H9 (cell line): ENCODE results near the gene RABGAP1L. TPM values are rescaled to one million over a fixed set of nuclear protein-coding genes. Genes with fewer than 3 reads are reported as not detected.

ENCODE experiments used
- DNase-seq: peaks from one replicate; pipeline ENCODE4 v3.0.0-alpha.2; 2017
- H2AFZ ChIP-seq: one replicate; pipeline ENCODE4 v1.6.1; 2013; ENCODE audit warnings: mild to moderate bottlenecking, low read length, control low read depth, moderate library complexity
- H2AK5ac ChIP-seq: 2 replicates; pipeline ENCODE4 v1.6.1; 2013; ENCODE audit warnings: low read length, control low read depth, mixed read lengths; ENCODE audit not compliant: insufficient read length
- H2BK120ac ChIP-seq: one replicate; pipeline ENCODE4 v1.6.1; 2013; ENCODE audit warnings: low read depth, mild to moderate bottlenecking, low read length, control low read depth, inconsistent platforms; ENCODE audit not compliant: poor library complexity, severe bottlenecking
- H2BK12ac ChIP-seq: 2 replicates; pipeline ENCODE4 v1.6.1; 2013; ENCODE audit warnings: low read length, control low read depth, mixed read lengths, low read depth; ENCODE audit not compliant: insufficient read length
- H2BK15ac ChIP-seq: 2 replicates; pipeline ENCODE4 v1.6.1; 2013; ENCODE audit warnings: low read depth, low read length, control low read depth
- H2BK20ac ChIP-seq: one replicate; pipeline ENCODE4 v1.6.1; 2013; ENCODE audit warnings: low read depth, mild to moderate bottlenecking, low read length, control low read depth, inconsistent platforms; ENCODE audit not compliant: poor library complexity, severe bottlenecking
- H2BK5ac ChIP-seq: 2 replicates; pipeline ENCODE4 v1.6.1; 2013; ENCODE audit warnings: low read length, control low read depth, mixed read lengths; ENCODE audit not compliant: insufficient read length
- H3K14ac ChIP-seq: 2 replicates; pipeline ENCODE4 v1.6.1; 2013; ENCODE audit warnings: low read length, control low read depth; ENCODE audit not compliant: insufficient read depth
- H3K18ac ChIP-seq: 2 replicates; pipeline ENCODE4 v1.6.1; 2013; ENCODE audit warnings: low read depth, mild to moderate bottlenecking, mixed read lengths, low read length, control low read depth; ENCODE audit not compliant: insufficient read length
- H3K23ac ChIP-seq: 2 replicates; pipeline ENCODE4 v1.6.1; 2013; ENCODE audit warnings: low read length, control low read depth, mixed read lengths, low read depth; ENCODE audit not compliant: insufficient read length
- H3K23me2 ChIP-seq: 2 replicates; pipeline ENCODE4 v1.6.1; 2013; ENCODE audit warnings: low read depth, mild to moderate bottlenecking, mixed read lengths, low read length, control low read depth; ENCODE audit not compliant: insufficient read length, poor library complexity, severe bottlenecking
- H3K27ac ChIP-seq: 2 replicates; pipeline ENCODE4 v1.5.1; 2013; ENCODE audit warnings: low read length, control low read depth, mixed read lengths, low read depth; ENCODE audit not compliant: insufficient read length
- H3K27me3 ChIP-seq: 2 replicates; pipeline ENCODE4 v1.6.1; 2013; ENCODE audit warnings: low read length, control low read depth, inconsistent platforms; ENCODE audit not compliant: insufficient read depth
- H3K4ac ChIP-seq: 2 replicates; pipeline ENCODE4 v1.6.1; 2013; ENCODE audit warnings: low read depth, mild to moderate bottlenecking, control low read depth, inconsistent platforms, low read length, moderate library complexity
- H3K4me1 ChIP-seq: 2 replicates; pipeline ENCODE4 v1.6.1; 2013; ENCODE audit warnings: low read length, control low read depth, inconsistent platforms; ENCODE audit not compliant: insufficient read depth
- H3K4me2 ChIP-seq: 2 replicates; pipeline ENCODE4 v1.6.1; 2013; ENCODE audit warnings: low read length, control low read depth, mixed read lengths; ENCODE audit not compliant: insufficient read length, insufficient read depth
- H3K56ac ChIP-seq: 2 replicates; pipeline ENCODE4 v1.6.1; 2013; ENCODE audit warnings: low read depth, mild to moderate bottlenecking, mixed read lengths, low read length, control low read depth; ENCODE audit not compliant: insufficient read length
- H3K79me1 ChIP-seq: 2 replicates; pipeline ENCODE4 v1.6.1; 2013; ENCODE audit warnings: low read depth, mild to moderate bottlenecking, moderate library complexity, low read length, control low read depth, inconsistent platforms; ENCODE audit not compliant: insufficient read depth, poor library complexity, severe bottlenecking
- H3K79me2 ChIP-seq: 2 replicates; pipeline ENCODE4 v1.6.1; 2013; ENCODE audit warnings: low read length, control low read depth, inconsistent platforms; ENCODE audit not compliant: insufficient read depth
- H3K9ac ChIP-seq: 2 replicates; pipeline ENCODE4 v1.6.1; 2013; ENCODE audit warnings: low read length, control low read depth, mixed read lengths; ENCODE audit not compliant: insufficient read length; ENCODE audit errors: extremely low read depth
- H3K9me3 ChIP-seq: one replicate; pipeline ENCODE4 v1.6.1; 2013; ENCODE audit warnings: low read depth, low read length, inconsistent platforms; ENCODE audit not compliant: control insufficient read depth
- H3T11ph ChIP-seq: one replicate; pipeline ENCODE4 v1.6.1; 2013; ENCODE audit warnings: mild to moderate bottlenecking, low read length, control low read depth, inconsistent platforms
- H4K20me1 ChIP-seq: one replicate; pipeline ENCODE4 v1.6.1; 2013; ENCODE audit not compliant: control insufficient read depth, insufficient read length, insufficient read depth
- H4K5ac ChIP-seq: 2 replicates; pipeline ENCODE4 v1.6.1; 2013; ENCODE audit warnings: low read depth, mild to moderate bottlenecking, mixed read lengths, low read length, control low read depth; ENCODE audit not compliant: insufficient read length
- H4K8ac ChIP-seq: replicated peaks from 2 replicates; pipeline ENCODE4 v1.6.1; 2013; ENCODE audit warnings: low read length, control low read depth, mixed read lengths, low read depth; ENCODE audit not compliant: insufficient read length
- H4K91ac ChIP-seq: 2 replicates; pipeline ENCODE4 v1.6.1; 2013; ENCODE audit warnings: low read depth, mild to moderate bottlenecking, moderate library complexity, mixed read lengths, low read length, control low read depth; ENCODE audit not compliant: insufficient read length
- H3K27ac Mint-ChIP-seq, 3 experiments: 2 replicates in 2 of 3; 3 replicates in 1 of 3; pipeline ENCODE4 v1.8.0; 2020 to 2021; ENCODE audit warnings: mixed read lengths in 3 of 3, mild to moderate bottlenecking in 1 of 3, moderate library complexity in 1 of 3
- H3K27me3 Mint-ChIP-seq: 2 replicates; pipeline ENCODE4 v1.8.0; 2021; ENCODE audit warnings: low read depth, mild to moderate bottlenecking, moderate library complexity, mixed read lengths
- H3K36me3 Mint-ChIP-seq, 3 experiments: 2 replicates in 2 of 3; 3 replicates in 1 of 3; pipeline ENCODE4 v1.8.0; 2020 to 2021; ENCODE audit warnings: low read depth in 3 of 3, mixed read lengths in 3 of 3; ENCODE audit not compliant: insufficient read depth in 1 of 3
- H3K4me1 Mint-ChIP-seq, 2 experiments: 2 replicates each; pipeline ENCODE4 v1.8.0; 2020; ENCODE audit warnings: mixed read lengths in 2 of 2
- H3K4me3 Mint-ChIP-seq, 2 experiments: 2 replicates in 1 of 2; 3 replicates in 1 of 2; pipeline ENCODE4 v1.8.0; 2020 to 2021; ENCODE audit warnings: mild to moderate bottlenecking in 2 of 2, mixed read lengths in 2 of 2, moderate library complexity in 1 of 2
- H3K9me3 Mint-ChIP-seq, 2 experiments: 2 replicates in 1 of 2; 3 replicates in 1 of 2; pipeline ENCODE4 v1.8.0; 2020; ENCODE audit warnings: mild to moderate bottlenecking in 2 of 2, mixed read lengths in 2 of 2, moderate library complexity in 1 of 2
- WGBS: extraction: QIAGEN DNeasy Blood & Tissue Kit; methylation state at CpG from one replicate; pipeline ENCODE4 v1.1.7; 2013; ENCODE audit warnings: missing lambda C conversion rate, low lambda C conversion rate, mixed read lengths; ENCODE audit not compliant: insufficient read length; ENCODE audit errors: extremely low coverage; 5-methylcytosine and 5-hydroxymethylcytosine counted together
- total RNA-seq: library from RNA; stranded (reverse); gene quantifications from 2 replicates; pipeline ENCODE4 v1.2.1, GENCODE V29; 2021
- TF ChIP-seq, protein P1 (sequence below): fragments of 200-600 bp; sonication (generic); conservative IDR thresholded peaks from 3 replicates; pipeline ENCODE4 v1.8.0; 2021; ENCODE audit warnings: antibody characterized with exemption, mild to moderate bottlenecking

RABGAP1L gene
- total RNA-seq, 1 experiment from 2014 or later = 147 TPM

DNA sequence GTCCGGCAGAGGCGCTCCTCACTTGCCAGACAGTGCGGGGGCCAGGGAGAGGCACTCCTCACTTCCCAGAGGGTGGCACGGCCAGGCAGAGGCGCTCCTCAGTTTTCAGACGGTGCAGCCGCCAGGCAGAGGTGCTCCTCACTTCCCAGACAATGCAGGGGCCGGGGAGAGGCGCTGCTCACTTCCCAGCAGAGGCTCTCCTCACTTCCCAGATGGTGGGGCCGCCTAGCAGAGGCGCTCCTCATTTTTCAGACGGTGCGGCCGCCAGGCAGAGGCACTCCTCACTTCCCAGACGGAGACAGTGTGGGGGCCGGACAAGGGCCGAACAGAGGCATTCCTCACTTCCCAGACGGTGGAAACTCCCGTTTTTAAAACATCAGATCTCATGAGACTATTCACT is 602.0 kb downstream of the RABGAP1L start:
- Histone ChIP-seq H3K18ac (no peak overlapping the region), H2BK15ac (no peak overlapping the region), H2BK12ac (no peak overlapping the region), H3K14ac (no peak overlapping the region), H3K79me2 (no peaks in the 10 kb centered on the region), H2AFZ (no peak overlapping the region), H3K4me2 (no peak overlapping the region), H3K4me1 (no peaks in the 10 kb centered on the region), H3K23ac (no peak overlapping the region), H2BK120ac (no peak overlapping the region), H3K56ac (no peak overlapping the region), H2BK5ac (no peak overlapping the region), H3K79me1 (no peaks in the 10 kb centered on the region), H3K9ac (no peak overlapping the region), H4K91ac (no peak overlapping the region), H4K8ac (no peak overlapping the region), H4K5ac (no peak overlapping the region), H4K20me1 (no peaks in the 10 kb centered on the region), H3K9me3 (no peaks in the 10 kb centered on the region), H2BK20ac (no peak overlapping the region), H3K4ac (no peak overlapping the region), H2AK5ac (no peak overlapping the region), H3K27ac (no peak overlapping the region), H3K23me2 (no peaks in the 10 kb centered on the region), H3K27me3 (no peaks in the 10 kb centered on the region), H3T11ph (no peak overlapping the region)
- Mint-ChIP-seq H3K4me3 (no peak overlapping the region), H3K27me3 (no peaks in the 10 kb centered on the region; the same call in 1 of the 2 replicates), H3K27ac (no peak overlapping the region), H3K36me3 (peaks cover 0 to 4% (median 2%) of the 10 kb centered on the region in 3 experiments; a peak in 4 of 7 replicates), H3K9me3 (peaks cover 3 to 4% of the 10 kb centered on the region in 2 experiments; a peak in 3 of 5 replicates), H3K4me1 (no peaks in the 10 kb centered on the region)
- WGBS = no CpG with 5 or more reads among the region's 19 CpGs
- TF ChIP-seq, protein P1, sequence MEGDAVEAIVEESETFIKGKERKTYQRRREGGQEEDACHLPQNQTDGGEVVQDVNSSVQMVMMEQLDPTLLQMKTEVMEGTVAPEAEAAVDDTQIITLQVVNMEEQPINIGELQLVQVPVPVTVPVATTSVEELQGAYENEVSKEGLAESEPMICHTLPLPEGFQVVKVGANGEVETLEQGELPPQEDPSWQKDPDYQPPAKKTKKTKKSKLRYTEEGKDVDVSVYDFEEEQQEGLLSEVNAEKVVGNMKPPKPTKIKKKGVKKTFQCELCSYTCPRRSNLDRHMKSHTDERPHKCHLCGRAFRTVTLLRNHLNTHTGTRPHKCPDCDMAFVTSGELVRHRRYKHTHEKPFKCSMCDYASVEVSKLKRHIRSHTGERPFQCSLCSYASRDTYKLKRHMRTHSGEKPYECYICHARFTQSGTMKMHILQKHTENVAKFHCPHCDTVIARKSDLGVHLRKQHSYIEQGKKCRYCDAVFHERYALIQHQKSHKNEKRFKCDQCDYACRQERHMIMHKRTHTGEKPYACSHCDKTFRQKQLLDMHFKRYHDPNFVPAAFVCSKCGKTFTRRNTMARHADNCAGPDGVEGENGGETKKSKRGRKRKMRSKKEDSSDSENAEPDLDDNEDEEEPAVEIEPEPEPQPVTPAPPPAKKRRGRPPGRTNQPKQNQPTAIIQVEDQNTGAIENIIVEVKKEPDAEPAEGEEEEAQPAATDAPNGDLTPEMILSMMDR = no peak
- peak; percentile 30 for DNase-seq
